ENCODE measurements around the gene SRD5A1. TPM values are rescaled to one million over a fixed set of nuclear protein-coding genes. Genes with fewer than 3 reads are reported as not detected.

Gene SRD5A1
- total and polyA plus RNA-seq, 2 experiments from 2014 or later = 18.2 to 87.3 TPM

- H3K4me1 Mint-ChIP-seq = peaks cover 68% of the 10 kb centered on the region
- H3K4me3 Mint-ChIP-seq = no peak overlapping the region
- Histone ChIP-seq H2AFZ (no peak overlapping the region), H3K4me1 (ENCODE audit: insufficient read depth) (peaks cover 41% of the 10 kb centered on the region), H3K9me2 (ENCODE audit: insufficient read depth) (no peaks in the 10 kb centered on the region), H3K4me3 (no peak overlapping the region), H3F3A (replicated peaks; ENCODE audit: low read depth) (no peaks in the 10 kb centered on the region), H3K27me3 (ENCODE audit: insufficient read depth) (peaks cover 4% of the 10 kb centered on the region; the same call in 1 of the 2 replicates), H3K27ac (ENCODE audit: low read depth) (no peak overlapping the region), H3K79me2 (replicated peaks; ENCODE audit: insufficient read depth) (peaks cover 81% of the 10 kb centered on the region), H3K4me2 (no peak overlapping the region), H4K20me1 (replicated peaks; ENCODE audit: insufficient read depth) (peaks cover 55% of the 10 kb centered on the region), H3K36me3 (ENCODE audit: insufficient read depth) (no peaks in the 10 kb centered on the region)
- no peak overlapping the region; the same call in 1 of the 2 replicates for H3K27ac Mint-ChIP-seq
- H3K9me3 Mint-ChIP-seq = no peaks in the 10 kb centered on the region
- DNase-seq (ENCODE audit: low spot score) = no peak
- no peak for TF ChIP-seq EZH2 (IDR thresholded peaks at IDR 0.05; ENCODE audit: low read depth, unreplicated experiment)
- no peak for TF ChIP-seq CREB1 (CRISPR knock-in tag; IDR thresholded peaks at IDR 0.05; ENCODE audit: low read depth)
- TF ChIP-seq, protein P1, sequence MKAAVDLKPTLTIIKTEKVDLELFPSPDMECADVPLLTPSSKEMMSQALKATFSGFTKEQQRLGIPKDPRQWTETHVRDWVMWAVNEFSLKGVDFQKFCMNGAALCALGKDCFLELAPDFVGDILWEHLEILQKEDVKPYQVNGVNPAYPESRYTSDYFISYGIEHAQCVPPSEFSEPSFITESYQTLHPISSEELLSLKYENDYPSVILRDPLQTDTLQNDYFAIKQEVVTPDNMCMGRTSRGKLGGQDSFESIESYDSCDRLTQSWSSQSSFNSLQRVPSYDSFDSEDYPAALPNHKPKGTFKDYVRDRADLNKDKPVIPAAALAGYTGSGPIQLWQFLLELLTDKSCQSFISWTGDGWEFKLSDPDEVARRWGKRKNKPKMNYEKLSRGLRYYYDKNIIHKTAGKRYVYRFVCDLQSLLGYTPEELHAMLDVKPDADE (IDR thresholded peaks at IDR 0.05) = no peak
- TF ChIP-seq NANOG (IDR thresholded peaks at IDR 0.05; ENCODE audit: borderline replicate concordance) = no peak
- no peak for TF ChIP-seq ZNF462 (CRISPR knock-in tag; IDR thresholded peaks at IDR 0.05)
- TF ChIP-seq STAT1 (IDR thresholded peaks at IDR 0.05; ENCODE audit: unreplicated experiment) = no peak
- no peak for TF ChIP-seq EZH2phosphoT487 (IDR thresholded peaks at IDR 0.05; ENCODE audit: unreplicated experiment)
- TF ChIP-seq REST (IDR thresholded peaks at IDR 0.05; ENCODE audit: unreplicated experiment) = no peak
- TF ChIP-seq JUNB (IDR thresholded peaks at IDR 0.05; ENCODE audit: unreplicated experiment) = no peak
- TF ChIP-seq, protein P2, sequence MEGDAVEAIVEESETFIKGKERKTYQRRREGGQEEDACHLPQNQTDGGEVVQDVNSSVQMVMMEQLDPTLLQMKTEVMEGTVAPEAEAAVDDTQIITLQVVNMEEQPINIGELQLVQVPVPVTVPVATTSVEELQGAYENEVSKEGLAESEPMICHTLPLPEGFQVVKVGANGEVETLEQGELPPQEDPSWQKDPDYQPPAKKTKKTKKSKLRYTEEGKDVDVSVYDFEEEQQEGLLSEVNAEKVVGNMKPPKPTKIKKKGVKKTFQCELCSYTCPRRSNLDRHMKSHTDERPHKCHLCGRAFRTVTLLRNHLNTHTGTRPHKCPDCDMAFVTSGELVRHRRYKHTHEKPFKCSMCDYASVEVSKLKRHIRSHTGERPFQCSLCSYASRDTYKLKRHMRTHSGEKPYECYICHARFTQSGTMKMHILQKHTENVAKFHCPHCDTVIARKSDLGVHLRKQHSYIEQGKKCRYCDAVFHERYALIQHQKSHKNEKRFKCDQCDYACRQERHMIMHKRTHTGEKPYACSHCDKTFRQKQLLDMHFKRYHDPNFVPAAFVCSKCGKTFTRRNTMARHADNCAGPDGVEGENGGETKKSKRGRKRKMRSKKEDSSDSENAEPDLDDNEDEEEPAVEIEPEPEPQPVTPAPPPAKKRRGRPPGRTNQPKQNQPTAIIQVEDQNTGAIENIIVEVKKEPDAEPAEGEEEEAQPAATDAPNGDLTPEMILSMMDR (conservative IDR thresholded peaks at IDR 0.05; ENCODE audit: low read depth in 2 of 2) = no peak
- peaks cover 5% of the 10 kb centered on the region for H3K27me3 Mint-ChIP-seq (ENCODE audit: insufficient read depth, low read depth, poor library complexity)
- H3K36me3 Mint-ChIP-seq (ENCODE audit: low read depth) = peaks cover 3% of the 10 kb centered on the region; the same call in 2 of the 3 replicates
- no peak for ATAC-seq
Measured at GRCh38 chr5:6717687-6718086, 84.4 kb downstream of the SRD5A1 start.
